HG02884 (cell line): Measurements from ENCODE around the gene SPOCK1.
"Not testable (repeated sequence)": the region's sequence is repeated elsewhere in the genome, so short reads cannot be mapped to it uniquely, and the experiment has no call there.

Source experiments
- ATAC-seq: cut with Tn5 transposase; IDR thresholded peaks from one replicate; pipeline ENCODE4 v1.9.1; 2021; ENCODE audit warnings: mild to moderate bottlenecking, moderate library complexity; ENCODE audit not compliant: unreplicated experiment

Gene SPOCK1

DNA sequence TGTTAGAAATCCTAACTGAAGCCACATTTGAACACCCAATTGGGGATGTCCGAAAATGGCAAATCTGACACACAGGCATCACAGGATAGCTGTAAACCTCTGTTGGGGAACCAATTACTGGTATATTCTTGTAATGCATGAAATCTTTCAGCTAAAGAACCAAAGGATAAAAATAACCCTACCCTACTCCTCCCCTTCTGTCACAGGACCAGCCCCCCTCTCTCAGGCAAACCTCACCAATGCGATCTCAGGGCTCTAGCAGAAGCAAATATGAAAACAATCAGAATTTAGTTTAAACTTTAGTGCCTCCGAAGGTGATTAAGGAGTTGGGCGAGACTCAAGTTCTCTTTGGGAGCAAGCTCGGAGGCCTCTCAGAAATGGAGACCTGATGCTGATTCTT lies 499.3 kb downstream of the SPOCK1 start:
- ATAC-seq: no peak

DNA sequence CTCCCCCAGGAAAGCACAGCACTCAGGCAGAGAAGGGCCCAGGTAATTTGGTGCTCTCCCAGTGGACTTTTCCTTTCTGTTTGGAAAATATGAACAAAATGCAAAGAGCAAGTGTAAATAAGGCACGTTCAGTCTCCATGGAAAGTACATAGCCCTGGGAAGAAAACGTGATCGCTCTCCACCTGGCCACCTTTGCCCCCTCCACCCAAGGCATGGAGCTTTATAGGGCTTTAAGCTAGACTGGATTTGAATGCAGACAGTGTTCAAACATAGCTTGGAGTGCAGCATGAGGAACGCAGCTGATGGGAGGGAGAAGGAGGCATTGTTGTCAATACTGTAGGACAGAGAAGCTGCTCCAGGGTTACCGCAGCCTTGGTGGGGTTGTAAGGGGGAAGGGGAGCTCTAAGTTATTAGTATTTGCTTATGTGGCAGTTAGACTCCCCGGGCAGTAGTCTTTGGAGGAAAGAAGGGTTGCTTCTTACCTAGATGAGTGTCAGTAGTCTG lies 500.2 kb downstream of the SPOCK1 start:
- no peak for ATAC-seq

DNA sequence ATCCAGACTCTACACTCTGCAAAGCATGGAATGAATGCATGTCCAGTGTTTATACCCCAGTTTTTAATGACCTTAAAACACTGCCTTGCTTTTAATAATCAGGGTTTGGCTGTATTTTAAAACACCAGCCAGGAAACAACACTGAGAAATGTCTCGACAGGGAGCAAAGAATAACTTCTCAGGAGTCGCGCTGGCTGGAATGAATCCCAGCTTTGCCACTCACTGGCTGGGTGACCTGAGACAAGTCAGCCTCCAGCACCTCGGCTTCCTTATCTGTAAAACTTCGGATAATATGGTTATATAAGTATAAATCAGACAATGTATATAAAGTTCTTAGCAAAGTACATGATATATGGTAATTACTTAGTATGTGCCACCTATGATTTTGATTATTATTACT lies 505.0 kb downstream of the SPOCK1 start:
- no peak for ATAC-seq

DNA sequence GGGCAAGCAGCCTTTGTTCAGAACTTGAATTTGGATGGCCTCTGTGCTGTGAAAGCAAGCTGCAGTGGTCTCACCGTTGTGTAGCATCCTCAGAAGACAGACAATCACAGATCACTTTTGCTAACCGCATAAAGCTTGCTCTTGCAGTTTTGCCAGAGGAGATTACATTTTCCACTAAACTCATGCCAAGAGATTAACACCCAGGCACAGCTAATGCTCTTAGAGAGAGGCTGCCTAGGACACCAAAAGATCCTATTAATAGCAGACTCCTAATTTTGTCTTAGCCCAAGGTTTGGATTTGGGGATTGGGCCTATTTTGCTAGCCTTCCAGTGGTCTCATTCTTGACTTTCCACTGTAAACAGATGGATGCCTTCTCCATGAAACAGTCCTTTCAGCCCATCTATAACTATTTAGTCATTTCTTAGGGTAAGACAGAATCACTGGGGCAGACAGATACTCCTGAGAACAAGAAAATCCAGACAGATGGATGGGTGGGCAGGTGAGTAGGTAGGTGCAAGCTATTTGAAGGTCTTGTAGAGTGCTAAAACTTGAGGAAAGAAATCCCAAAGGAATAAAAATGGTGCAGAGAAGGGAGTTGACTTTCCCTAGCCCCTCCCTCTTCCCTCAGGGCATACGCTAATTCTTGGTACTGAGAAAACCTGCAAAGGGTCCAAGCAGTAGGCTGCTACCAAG lies 506.2 kb downstream of the SPOCK1 start:
- ATAC-seq: no peak

DNA sequence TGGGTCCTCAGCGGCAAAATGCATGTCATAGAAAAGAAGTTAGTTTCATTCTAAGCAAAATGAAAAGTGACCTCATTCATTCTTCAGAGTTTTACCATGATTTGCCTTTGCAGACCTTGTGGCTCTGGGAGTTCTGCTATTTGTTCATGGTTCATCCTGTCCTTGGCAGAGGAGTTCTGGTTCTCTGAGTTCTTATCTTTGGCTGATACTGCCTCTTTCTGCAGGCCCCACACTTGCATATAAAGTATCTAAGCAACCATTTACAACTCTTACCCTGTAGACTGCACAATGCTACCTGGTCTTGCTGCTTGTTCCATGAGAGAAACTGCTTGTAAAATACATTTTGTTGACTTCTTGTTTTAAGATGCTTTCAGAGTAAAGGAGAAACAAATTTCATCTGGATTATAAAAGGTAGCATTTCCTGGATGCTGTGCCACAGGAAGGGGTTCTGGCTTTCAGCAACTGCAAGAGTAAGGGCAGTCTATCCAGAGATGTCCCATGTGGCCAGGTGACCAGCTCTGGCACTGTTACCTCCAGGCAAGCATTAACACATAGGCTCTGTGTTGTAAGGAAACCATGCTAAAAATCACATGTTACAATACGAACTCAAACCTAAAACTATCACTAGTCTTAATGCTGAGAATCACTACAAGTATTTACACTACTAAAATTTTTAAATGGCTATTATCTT lies 513.2 kb downstream of the SPOCK1 start:
- ATAC-seq: no peak

DNA sequence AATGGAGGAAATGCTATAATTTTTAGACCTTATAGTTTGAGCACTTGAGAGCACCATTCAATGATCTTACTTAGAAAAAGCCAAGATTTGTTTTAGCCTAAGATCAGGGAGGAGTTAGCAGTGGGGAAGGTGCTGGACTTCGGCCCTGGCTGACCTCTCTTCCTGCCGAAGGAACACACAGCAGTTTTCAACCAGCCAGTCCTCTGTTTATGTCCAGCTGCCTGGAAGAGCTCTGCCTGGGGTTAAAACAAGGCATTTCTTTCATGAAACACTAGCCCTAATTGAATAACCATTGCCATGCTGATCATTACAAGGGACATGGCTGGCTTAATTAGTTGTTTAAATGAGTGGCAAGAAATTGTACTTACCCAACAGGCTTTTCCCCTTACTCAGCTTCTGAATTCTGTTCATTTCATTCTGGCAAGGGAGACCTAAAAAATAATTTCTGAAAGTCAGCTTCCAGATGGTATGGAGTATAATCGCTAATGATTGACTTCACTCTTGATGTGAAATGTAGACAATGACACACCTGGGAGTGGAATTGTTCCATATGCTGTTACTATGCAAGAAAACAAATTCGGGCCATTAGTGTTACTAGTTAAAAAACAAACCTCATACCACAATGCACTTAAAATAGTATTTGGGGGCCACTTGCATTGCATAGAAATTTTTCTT lies 514.2 kb downstream of the SPOCK1 start:
- no peak for ATAC-seq

DNA sequence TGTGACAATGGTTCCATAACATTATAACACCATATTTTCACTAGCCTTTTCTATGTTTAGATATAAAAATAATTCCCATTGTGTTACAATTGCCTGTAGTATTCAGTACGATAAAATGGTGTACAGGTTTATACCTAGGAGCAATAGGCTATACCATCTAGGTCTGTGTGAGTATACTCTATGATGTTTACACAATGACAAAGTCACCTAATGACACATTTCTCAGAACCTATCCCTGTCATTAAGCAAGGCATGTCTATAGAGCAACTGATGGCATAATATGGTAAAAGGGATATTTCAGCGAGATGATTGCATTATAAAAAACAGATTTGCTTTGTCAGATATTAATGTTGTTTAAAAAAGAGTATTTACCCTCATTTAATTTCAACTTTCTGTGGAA lies 517.2 kb downstream of the SPOCK1 start:
- no peak for ATAC-seq

DNA sequence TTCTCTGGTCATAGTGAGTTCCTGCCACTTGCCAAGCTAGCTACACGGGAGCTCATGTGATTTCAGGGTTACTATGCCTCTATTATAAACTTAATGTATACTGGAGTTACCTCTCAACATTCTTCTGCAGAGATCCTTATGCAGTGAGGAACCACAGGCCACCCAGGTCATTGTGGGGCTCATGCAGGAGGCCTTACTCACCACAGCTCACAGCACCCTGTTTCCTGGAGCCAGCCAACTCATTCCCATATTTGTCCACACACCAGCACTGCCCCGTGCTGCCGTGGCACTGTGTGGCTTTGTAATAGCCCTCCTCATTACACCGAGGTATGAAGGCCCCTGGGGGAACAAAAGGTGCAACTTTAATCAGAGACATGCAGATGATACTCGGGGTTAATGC lies 520.0 kb downstream of the SPOCK1 start:
- no peak for ATAC-seq

DNA sequence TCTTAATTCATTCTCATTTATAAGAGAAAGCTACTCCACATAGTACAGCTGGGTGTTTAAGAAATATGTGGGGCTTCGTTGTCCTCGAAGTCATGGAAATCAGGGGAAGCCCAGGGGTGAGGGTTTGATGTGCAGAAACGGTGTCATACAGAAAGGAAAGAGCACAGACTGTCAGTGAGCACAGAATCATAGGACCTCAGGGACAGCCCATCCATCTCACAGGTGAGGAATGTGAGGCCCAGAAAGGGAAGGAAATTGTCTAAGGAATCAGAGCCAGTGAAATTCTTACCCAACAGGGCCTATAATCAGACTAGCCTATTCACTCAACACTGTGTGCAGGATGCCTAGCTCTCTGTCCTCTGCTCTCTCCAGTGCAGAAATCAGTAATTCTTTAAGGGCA lies 535.6 kb downstream of the SPOCK1 start:
- no peak for ATAC-seq

DNA sequence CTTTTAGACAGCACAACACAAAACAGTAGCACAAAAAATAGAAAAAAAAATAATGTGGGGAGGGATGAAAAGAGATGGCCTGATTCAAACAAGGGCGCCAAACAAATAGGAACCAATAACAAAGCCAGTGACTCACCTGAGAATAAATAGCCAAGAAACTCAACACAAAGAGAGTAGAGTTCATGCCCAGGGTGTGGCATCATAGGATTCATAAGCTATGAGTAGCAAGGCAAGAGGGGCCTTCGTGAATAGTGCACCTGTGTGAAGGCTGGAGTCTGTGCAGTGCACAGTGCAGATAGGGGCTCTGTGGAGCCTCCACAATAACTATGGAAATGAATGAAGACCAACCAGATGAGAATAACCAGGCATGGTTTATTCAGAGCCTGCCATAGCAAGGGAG lies 541.7 kb downstream of the SPOCK1 start:
- ATAC-seq: no peak

DNA sequence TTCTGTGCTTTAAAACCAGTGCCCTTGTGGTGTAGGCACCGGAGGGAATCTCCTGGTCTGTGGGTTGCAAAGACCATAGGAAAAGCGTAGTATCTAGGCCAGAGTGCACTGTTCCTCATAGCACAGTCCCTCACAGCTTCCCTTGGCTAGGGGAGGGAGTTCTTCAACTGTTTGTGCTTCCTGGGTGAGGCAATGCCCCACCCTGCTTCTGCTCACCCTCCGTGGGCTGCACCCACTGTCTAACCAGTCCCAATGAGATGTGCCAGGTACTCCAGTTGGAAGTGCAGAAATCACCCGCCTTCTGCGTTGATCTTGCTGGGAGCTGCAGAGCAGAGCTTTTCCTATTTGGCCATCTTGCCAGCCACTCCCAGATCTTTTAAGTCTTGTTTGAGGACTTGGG lies 545.0 kb downstream of the SPOCK1 start:
- ATAC-seq: not testable (repeated sequence)

DNA sequence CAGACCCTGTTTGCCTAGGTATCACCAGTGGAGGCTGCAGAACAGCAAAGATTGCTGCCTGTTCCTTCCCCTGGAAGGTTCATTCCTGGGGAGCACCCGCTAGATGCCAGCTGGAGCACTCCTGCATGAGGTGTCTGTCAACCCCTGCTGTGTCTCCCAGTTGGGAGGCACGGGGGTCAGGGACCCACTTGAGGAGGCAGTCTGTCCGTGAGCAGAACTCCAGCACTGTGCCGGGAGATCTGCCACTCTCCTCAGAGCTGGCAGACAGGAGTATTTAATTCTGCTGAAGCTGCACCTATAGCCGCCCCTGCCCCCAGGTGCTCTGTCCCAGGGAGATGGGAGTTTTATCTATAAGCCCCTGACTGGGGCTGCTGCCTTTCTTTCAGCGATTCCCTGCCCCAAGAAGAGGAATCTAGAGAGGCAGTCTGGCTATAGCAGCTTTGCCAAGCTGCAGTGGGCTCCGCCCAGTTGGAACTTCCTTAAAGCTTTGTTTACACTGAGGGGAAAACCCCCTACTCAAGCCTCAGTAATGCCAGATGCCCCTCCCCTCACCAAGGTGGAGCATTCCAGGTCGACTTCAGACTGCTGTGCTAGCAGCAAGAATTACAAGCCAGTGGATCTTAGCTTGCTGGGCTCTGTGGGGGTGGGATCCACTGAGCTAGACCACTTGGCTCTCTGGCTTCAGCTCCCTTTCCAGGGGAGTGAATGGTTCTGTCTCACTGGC lies 545.6 kb downstream of the SPOCK1 start:
- not testable (repeated sequence) for ATAC-seq

DNA sequence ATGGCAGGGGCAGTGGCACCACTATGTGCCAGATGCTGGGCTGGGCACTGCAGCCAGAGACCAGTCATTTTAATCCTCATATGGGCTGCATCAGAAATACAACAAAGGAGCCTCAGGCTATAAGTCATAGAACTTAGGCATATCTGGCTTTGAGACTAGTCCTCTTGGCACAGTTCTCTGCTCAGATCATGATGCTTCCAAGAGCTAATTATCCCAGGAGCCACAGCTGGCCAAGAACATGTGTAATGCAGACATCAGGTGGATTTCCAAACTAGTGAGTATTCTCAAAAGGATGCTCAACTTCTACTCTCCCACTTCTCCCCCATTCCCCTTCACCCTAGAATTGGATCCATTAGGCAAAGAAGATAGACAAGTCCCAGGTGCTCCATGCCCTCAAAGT lies 571.6 kb downstream of the SPOCK1 start:
- no peak for ATAC-seq

DNA sequence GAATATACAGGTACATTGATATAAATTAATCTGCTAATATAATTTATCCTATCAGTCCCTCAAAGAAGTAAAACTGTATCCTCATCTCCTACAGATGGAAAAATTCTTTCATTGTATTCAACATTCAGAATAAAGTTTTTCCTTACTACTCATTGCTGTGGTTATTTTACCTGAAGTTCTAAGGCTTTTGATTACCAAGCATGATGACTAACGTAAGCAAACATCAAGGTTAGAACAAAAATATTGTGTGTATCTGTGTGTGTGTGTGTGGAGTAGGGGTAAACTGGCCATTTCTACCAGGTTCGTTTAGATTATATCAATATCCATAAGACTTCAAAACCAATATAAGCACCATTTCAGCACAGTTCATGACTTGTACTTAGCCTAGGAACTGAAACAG lies 573.1 kb downstream of the SPOCK1 start:
- no peak for ATAC-seq
